UCSD-AML1 (cell line): ENCODE results near the gene RASL10A.

Source experiments
- DNase-seq: peaks from one replicate; lab custom pipeline; 2025; ENCODE audit not compliant: unreplicated experiment; lab: John Stamatoyannopoulos, UW

The RASL10A gene

DNA sequence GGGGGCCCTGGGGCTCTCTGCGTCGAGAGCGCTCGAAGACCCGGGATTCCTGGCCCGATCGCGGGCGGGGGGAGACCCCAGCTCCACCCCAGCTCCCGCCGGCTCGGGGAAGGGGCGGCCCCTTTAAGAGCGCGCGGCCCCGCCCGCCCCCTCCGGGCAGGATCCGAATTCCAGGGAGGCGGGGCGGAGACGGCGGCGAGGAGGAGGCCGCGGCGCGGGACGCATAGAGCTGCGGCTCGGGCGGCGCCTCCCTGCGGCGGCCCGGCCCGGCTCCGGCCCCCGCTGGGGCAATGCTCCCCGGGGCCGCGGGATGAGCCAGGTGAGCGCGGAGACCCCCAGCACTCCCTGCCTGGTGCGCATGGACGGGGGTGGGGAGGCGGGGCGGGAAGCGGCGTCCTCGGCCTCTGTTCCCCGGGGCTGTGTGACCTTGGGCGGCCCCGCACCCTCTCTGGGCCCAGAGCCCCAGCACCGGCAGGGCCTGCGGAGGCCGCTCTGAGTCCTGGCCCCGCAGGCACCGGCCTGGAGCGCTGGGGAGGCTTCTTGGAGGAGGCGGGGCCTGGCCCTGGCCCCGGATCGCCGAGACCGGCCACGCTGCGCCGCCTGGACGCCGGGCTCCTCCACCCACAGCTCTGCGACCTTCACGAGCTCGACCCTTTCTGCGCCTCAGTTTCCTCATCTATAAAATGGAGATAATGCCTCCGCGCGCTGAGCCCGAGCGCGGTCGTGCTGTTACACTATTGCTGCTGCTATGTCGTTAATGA lies 8.5 kb downstream of the RASL10A start:
- DNase-seq = peak; percentile 85

GRCh38 chr22:29306175-29306834 lies 9.2 kb downstream of the RASL10A start, which contains the start of gene GAS2L1:
GAS2L1 (plus strand) TSS chr22:29306650; CDS start chr22:29308106, 1,456 bp downstream.
- DNase-seq = peak; percentile 90

- no peak for DNase-seq
These were observed 9.7 kb downstream of the RASL10A start for GRCh38 chr22:29305836-29306174.

- DNase-seq = no peak
These were observed 12.6 kb downstream of the RASL10A start for GRCh38 chr22:29302681-29303465.

GRCh38 chr22:29302402-29302680 lies 13.2 kb downstream of the RASL10A start:
- DNase-seq = no peak

DNA sequence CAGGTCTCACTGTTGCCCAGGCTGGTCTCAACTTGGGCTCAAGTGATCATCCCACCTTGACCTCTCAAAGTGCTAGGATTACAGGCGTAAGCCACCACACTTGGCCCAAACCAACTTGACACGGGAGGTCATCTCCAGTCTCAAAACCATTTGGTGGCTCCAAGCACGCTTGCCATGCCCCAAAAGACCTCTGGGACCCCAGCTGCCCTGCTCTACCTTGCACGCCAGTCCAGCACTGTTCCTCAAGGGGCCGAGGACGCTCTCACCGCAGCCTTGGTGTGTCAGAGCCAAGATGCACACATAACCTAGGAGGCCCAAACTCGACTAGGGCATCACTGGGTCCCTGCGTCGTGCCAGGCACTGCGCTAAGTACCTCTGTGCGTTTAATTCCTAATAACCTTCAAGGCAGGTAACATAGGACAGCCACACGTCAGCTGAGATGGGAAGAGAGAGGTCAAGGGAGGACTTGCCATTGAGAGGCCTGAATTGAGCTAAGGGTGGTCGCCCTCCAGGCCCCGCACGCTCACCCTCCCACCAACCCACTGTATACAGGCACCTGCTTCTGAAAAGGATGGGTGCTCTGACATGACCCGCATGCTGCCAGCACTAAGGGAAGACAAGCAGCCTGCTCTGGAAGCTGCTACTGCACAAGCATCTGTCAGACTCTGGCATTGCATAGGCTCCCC lies 13.6 kb downstream of the RASL10A start:
- no peak for DNase-seq

GRCh38 chr22:29300807-29301601 lies 14.5 kb downstream of the RASL10A start:
- DNase-seq = no peak

GRCh38 chr22:29300467-29300806 lies 15.1 kb downstream of the RASL10A start:
- DNase-seq = no peak

DNA sequence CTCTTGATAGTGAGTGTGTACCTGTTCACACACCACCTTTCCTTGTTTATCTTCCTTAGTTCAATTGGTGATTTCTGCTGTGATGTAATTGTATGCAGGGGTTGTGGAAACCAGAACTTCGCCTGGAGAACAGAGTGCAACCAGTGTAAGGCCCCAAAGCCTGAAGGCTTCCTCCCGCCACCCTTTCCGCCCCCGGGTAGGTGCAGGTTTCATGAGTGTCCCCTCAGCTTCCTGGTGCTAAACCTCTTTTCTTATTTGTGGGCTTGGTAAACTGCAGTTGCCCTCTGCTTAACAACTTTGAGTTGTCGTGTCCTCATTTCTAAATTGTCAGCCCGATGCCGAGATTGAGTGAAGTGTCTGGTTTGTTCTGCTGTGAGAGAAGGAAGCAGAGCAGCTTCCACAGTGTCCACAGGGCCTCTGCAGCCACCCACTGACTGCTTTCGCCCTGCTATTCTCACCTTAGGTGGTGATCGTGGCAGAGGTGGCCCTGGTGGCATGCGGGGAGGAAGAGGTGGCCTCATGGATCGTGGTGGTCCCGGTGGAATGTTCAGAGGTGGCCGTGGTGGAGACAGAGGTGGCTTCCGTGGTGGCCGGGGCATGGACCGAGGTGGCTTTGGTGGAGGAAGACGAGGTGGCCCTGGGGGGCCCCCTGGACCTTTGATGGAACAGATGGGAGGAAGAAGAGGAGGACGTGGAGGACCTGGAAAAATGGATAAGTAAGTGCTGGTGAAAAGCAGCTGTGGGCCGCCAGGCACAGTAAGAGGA lies 16.2 kb downstream of the RASL10A start:
- no peak for DNase-seq

DNA sequence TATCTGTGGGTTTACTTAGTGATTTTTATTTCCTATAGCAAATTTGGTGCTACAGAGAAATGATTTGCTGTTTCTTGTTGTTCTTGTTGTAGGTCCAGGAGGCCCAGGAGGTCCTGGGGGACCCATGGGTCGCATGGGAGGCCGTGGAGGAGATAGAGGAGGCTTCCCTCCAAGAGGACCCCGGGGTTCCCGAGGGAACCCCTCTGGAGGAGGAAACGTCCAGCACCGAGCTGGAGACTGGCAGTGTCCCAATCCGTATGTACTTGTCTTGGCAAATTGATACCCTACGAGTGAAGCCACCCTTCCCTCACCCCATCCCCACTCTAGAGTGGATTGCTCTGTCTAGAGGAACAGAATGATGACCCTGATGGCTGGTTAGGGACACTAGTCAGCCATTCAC lies 16.9 kb downstream of the RASL10A start:
- no peak for DNase-seq

DNA sequence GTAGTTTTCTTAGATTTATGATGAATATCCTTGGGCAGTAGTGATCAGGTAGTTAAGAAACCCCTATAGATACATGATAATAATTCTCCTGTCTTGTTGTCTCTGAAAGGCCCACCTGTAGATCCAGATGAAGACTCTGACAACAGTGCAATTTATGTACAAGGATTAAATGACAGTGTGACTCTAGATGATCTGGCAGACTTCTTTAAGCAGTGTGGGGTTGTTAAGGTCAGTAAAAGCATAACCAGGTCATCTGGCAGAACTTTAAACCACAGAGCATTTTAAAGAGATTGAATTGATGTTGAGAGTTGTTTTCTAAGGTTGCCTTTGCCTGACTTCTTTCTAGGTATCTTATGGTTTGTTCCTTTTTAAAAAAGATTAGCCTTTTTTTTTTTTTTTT lies 23.1 kb downstream of the RASL10A start:
- DNase-seq = no peak

DNA sequence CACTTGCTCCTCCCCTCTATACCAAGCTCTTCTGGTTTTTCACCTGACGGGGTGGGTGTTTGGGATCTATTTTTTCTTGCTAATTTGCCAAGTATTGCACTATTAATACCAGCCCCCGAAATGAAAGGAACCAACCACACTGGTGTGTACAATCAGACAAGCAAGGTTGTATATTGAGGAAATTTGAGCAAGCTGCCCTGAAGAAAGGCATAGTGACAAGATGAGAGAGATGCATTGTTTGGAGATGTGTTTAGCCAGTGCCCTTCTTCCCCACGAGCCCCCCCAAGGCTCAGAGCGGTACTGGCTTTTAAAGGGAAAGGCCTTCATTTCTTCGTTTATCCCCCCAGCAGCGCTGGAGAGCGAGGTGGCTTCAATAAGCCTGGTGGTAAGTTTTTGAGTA lies 24.3 kb downstream of the RASL10A start:
- DNase-seq = no peak

DNA sequence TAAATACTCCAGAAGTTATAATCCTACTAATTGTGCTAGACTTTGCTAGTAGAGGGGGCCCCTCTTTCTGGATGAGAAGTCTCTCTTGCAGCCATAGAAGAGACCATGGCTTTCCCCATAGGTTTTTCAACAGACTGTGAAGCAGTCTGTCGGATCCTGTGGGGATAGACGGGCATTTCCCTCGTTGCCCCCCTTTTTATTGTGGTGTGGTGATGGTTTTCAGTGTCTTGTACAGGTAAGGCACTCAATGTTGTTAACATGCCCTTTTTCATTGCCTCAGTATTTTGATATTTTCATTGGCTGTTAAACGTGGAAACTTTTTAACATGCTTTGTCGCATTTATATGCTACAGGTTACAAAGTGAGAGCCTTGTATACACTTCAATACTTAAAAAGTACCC lies 25.4 kb downstream of the RASL10A start:
- DNase-seq = no peak

DNA sequence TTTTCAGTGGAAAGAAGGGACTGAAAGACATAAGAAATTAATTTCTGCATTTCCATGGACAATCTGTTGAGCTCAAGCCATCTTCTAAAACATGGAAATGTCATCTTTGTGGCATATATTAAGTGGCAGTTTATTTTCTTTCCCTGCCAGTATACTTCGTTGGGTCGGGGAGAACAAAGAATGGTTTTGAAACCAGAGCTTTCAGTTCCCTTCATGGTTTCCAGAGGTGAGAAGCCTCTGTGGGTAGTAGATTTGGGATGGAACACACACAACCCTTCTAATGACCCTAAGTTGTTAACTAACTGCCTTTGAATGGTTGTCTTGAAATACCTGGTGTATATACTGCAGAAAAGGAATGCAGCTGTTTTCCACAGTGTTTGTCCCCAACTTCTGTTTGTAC lies 26.7 kb downstream of the RASL10A start:
- DNase-seq = no peak

DNA sequence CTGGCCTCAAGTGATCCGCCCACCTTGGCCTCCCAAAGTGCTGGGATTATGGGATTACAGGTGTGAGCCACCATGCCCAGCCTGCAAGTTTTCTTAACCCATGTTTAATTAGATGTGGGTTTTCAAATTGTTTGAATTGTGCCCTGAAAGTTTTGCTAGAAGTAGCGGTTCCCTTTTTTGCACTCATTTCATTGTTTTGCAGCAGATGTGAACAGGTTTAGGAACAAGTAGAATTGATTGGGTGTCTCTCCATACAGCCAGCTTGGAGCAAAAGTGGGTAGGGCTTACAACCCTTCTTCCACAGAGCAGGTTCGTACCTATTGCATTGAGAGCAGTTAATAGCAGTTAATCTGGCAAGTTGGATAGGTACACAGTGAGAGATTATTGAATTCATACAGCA lies 31.3 kb downstream of the RASL10A start:
- DNase-seq = no peak

- no peak for DNase-seq
These were observed 37.6 kb downstream of the RASL10A start for GRCh38 chr22:29277927-29278326.

- DNase-seq = no peak
These were observed 39.5 kb downstream of the RASL10A start for GRCh38 chr22:29275819-29276565.

- DNase-seq = no peak
These were observed 40.3 kb downstream of the RASL10A start for GRCh38 chr22:29275167-29275566.

DNA sequence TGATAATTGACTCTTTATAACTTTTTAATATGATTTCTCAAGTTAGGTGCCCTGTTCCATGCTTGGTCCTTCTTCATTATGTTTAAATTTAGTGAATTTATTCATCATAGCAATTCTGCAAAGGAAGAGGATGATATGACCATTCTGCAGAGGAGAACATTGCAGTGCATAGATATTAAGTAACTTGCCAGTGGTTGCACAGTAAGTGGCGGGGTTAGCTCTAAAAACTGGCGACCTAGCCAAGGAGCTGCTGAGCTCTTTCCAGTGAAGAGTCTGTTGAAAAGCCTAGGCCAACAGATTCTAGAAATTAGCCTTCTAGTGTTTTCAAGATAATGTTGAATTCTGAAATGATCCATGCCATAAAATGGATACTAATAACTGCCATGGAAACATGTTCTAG lies 42.9 kb downstream of the RASL10A start:
- DNase-seq = no peak
